Nephron (organoid): ENCODE measurements around the gene ADRA2C.
"Not testable (repeated sequence)": the region's sequence is repeated elsewhere in the genome, so short reads cannot be mapped to it uniquely, and the experiment has no call there.

Source experiments
- H3K27ac Mint-ChIP-seq, 3 experiments: 2 replicates each; pipeline ENCODE4 v1.8.0; 2020; ENCODE audit warnings: mixed read lengths in 3 of 3, mild to moderate bottlenecking in 2 of 3, moderate library complexity in 1 of 3
- H3K27me3 Mint-ChIP-seq: 2 replicates; pipeline ENCODE4 v1.8.0; 2021; ENCODE audit warnings: low read depth, mild to moderate bottlenecking, moderate library complexity, mixed read lengths
- H3K36me3 Mint-ChIP-seq: 2 replicates; pipeline ENCODE4 v1.8.0; 2020; ENCODE audit warnings: low read depth, mixed read lengths
- H3K4me1 Mint-ChIP-seq: 2 replicates; pipeline ENCODE4 v1.8.0; 2020; ENCODE audit warnings: mixed read lengths
- H3K4me3 Mint-ChIP-seq, 3 experiments: 2 replicates each; pipeline ENCODE4 v1.8.0; 2020; ENCODE audit warnings: mild to moderate bottlenecking in 3 of 3, mixed read lengths in 3 of 3, moderate library complexity in 2 of 3
- H3K9me3 Mint-ChIP-seq: 2 replicates; pipeline ENCODE4 v1.8.0; 2020; ENCODE audit warnings: mixed read lengths
- CTCF ChIP-seq, 3 experiments: fragments of 200-600 bp; sonication (generic); IDR thresholded peaks; one replicate each; pipeline ENCODE4 v1.5.0; 2021; ENCODE audit warnings: antibody characterized with exemption in 3 of 3; ENCODE audit not compliant: unreplicated experiment in 3 of 3

The ADRA2C gene

GRCh38 chr4:3814053-3814570 lies 47.9 kb downstream of the ADRA2C start:
- no peaks in the 10 kb centered on the region for H3K4me1 Mint-ChIP-seq
- TF ChIP-seq CTCF (IDR thresholded peaks at IDR 0.05; ENCODE audit: unreplicated experiment in 3 of 3) = no peak

GRCh38 chr4:3814838-3815237 lies 48.7 kb downstream of the ADRA2C start:
- H3K27me3 Mint-ChIP-seq = peaks cover 13% of the 10 kb centered on the region
- H3K4me3 Mint-ChIP-seq, H3K36me3 Mint-ChIP-seq, H3K27ac Mint-ChIP-seq, H3K4me1 Mint-ChIP-seq, H3K9me3 Mint-ChIP-seq: not testable (repeated sequence)

More at GRCh38 chr4:3814053-3814570, 47.9 kb downstream of the ADRA2C start:
- peaks cover 16% of the 10 kb centered on the region for H3K27me3 Mint-ChIP-seq
- H3K27ac Mint-ChIP-seq = no peak overlapping the region
- no peak overlapping the region for H3K4me3 Mint-ChIP-seq
- no peaks in the 10 kb centered on the region for H3K36me3 Mint-ChIP-seq
- no peaks in the 10 kb centered on the region for H3K9me3 Mint-ChIP-seq

GRCh38 chr4:3816256-3816825 lies 50.2 kb downstream of the ADRA2C start:
- Mint-ChIP-seq H3K4me3 (no peak overlapping the region), H3K27me3 (peaks cover 13% of the 10 kb centered on the region), H3K4me1 (no peaks in the 10 kb centered on the region), H3K9me3 (no peaks in the 10 kb centered on the region), H3K27ac (no peak overlapping the region), H3K36me3 (no peaks in the 10 kb centered on the region)
- no peak for TF ChIP-seq CTCF (IDR thresholded peaks at IDR 0.05; ENCODE audit: unreplicated experiment in 3 of 3)

GRCh38 chr4:3816983-3817960 lies 51.1 kb downstream of the ADRA2C start:
- H3K27me3 Mint-ChIP-seq = peaks cover 16% of the 10 kb centered on the region
- no peaks in the 10 kb centered on the region for H3K9me3 Mint-ChIP-seq
- H3K36me3 Mint-ChIP-seq = no peaks in the 10 kb centered on the region
- no peak overlapping the region for H3K27ac Mint-ChIP-seq
- H3K4me1 Mint-ChIP-seq = peaks cover 2% of the 10 kb centered on the region
- no peak overlapping the region for H3K4me3 Mint-ChIP-seq
- no peak for TF ChIP-seq CTCF (IDR thresholded peaks at IDR 0.05; ENCODE audit: unreplicated experiment in 3 of 3)
